ENCODE results near the gene LRCOL1. TPM values are rescaled to one million over a fixed set of nuclear protein-coding genes. Genes with fewer than 3 reads are reported as not detected.

The LRCOL1 gene
- not detected in 2 replicates for total RNA-seq

GRCh38 chr12:132610051-132610759 lies at the start of gene LRCOL1:
Gene LRCOL1, minus strand, starts transcription at chr12:132610582. Its CDS starts 4,331 bp downstream, at chr12:132606251.

DNA sequence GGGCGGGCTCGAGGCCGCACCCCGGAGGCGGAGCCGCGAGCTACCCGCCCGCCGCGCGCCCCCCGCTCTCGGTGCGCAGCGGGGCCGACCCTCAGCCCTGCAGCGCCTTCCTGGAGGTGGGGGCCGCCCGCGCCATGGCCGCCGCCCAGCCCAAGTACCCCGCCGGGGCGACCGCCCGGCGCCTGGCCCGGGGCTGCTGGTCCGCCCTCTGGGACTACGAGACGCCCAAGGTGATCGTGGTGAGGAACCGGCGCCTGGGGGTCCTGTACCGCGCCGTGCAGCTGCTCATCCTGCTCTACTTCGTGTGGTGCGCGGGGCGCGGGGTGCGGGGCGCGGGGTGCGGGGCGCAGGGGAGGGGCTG lies 8.3 kb upstream of the LRCOL1 start, which contains the start of gene P2RX2:
P2RX2 (plus strand) TSS at position 94 of the 361 bp plus-strand sequence; CDS start at position 135, 41 bp downstream.

Other genes with a start within 250 kb of the LRCOL1 start
- gene FBRSL1, start 120.4 kb downstream of the LRCOL1 start, total RNA-seq = 3.1 and 7.1 TPM in 2 replicates
- not detected in 2 replicates for gene P2RX2, start 8.2 kb upstream of the LRCOL1 start, total RNA-seq
- gene POLE, start 76.8 kb upstream of the LRCOL1 start, total RNA-seq = 15.7 and 18.5 TPM in 2 replicates
- 8.1 and 8.9 TPM in 2 replicates for gene PXMP2, start 77.0 kb upstream of the LRCOL1 start, total RNA-seq
- gene PGAM5, start 100.3 kb upstream of the LRCOL1 start, total RNA-seq = 24.4 and 38.9 TPM in 2 replicates
- 52.3 and 73.0 TPM in 2 replicates for gene ANKLE2, start 151.2 kb upstream of the LRCOL1 start, total RNA-seq
- gene GOLGA3, start 218.3 kb upstream of the LRCOL1 start, total RNA-seq = 210 and 265 TPM in 2 replicates

Measured in smooth muscle cell of the pulmonary artery (primary cell).